HG03378 (cell line): ENCODE results near the gene SHISA9.

Source experiments
- ATAC-seq: cut with Tn5 transposase; IDR thresholded peaks from one replicate; pipeline ENCODE4 v1.9.1; 2021; ENCODE audit warnings: mild to moderate bottlenecking, moderate library complexity; ENCODE audit not compliant: unreplicated experiment

Gene SHISA9

DNA sequence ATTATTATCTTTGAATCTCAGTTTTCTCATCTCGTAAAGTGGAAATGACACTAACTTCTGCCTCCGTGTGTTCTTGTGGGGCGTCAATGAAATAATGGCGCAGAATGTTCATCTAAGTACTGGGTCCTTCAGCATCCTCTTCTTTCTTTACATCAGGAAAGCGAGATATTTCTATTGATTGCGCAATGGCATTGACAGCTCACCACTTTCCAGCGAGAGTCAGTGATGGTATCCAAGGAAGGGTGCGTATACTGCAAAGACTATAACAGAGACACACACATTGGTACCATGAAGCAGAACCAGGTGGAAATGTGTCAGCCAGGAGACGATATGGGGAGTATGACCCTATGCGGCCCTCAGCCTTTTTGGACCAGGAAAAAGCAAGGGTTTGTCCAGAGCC, 162.1 kb downstream of the SHISA9 start:
- ATAC-seq = no peak

DNA sequence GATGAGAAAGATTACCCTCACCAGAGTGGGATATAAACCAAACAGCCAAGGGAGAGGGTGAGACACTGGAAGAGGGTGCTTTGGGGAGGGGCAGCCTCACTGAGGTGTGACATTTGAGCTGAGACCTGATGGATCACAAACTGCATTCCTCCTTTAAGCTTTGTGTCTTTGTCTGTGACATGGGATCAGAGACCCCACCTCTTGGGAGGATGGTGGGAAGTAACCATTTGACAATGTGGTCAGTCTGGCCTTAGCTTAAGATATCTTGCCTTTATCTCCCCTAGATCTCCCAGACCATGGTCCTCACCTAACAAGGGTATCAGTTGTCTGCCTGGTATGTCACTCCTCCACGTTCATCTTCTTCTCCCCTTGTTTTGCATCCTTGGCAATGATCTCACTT, 163.4 kb downstream of the SHISA9 start:
- ATAC-seq = no peak

DNA sequence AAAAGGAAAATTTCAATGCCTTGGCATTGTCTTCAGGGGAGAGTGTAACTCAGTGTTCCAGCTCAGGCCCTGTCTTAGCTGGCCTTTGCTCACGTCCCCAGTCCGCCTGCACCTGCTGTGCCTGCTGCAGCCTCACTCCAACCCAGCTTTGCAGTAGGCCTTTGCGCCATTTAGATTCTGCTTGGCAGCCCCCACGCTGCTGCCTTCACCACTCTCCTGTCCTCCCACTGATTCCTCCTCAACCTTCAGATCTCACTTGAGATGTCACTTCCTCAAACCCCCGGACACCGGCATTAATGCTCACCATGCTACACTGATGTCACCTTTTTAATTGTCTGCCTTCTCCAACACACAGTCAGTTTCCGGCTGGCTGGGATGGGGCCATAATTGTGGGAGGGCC, 166.2 kb downstream of the SHISA9 start:
- no peak for ATAC-seq

DNA sequence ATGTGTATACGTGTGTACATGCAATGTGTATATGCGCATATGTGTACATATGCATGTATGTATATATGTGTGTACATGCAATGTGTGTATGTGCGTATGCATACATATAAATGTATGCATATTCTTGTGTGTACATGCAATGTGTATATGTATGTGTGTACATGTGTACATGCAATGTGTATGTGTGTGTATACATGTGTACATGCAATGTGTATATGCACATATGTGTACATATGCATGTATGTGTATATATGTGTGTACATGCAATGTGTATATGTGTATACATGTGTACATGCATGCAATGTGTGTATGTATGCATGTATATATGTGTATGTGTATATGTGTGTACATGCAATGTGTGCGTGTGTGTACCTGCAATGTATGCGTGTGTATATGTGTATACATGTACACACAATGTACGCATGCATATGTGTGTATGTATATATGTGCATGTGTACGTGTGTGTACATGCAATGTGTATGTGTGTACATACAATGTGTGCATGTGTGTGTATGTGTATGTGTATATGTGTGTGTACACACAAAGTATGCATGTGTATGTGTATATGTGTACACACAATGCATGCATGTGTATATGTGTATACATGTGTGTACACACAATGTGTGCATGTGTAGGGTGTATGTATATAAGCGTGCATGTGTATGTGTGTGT, 167.7 kb downstream of the SHISA9 start:
- ATAC-seq = no peak

DNA sequence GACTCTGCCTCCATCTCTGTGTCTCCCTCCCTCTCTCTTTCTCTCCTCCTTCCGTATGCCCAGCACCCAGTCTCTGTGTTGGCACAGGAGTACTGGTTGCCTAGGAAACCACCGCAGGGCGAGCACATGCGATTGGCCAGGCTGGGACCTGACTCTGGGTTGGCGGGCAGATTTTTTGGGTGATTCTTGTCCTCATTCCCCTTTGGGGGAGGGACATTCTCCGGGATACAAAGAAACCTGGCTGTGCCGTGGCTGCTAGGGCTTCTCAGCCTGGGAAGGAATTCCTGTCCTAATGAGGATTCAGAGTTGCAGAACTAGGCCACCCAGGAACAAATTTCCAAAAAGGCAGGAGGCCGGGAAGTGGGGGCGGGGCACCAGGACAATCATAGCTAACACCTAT, 168.9 kb downstream of the SHISA9 start:
- no peak for ATAC-seq

DNA sequence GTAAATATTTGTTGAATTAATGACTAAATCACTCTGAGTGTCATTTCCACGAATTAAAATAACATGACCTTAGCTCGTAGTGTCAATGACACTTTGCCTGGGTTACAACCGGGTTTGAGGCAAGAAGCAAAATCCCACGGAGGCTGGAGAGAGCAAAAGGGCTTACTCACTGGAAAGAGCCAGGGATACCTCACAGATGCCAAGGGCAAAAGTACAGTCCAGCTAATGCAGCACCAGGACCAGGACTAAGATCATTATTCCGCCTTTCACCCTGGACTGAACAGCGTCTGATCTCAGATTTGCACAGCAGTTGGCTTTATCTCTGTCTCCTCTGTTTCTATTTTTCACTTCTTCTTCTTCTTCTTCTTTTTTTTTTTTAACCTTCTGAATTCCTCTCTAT, 175.5 kb downstream of the SHISA9 start:
- no peak for ATAC-seq

DNA sequence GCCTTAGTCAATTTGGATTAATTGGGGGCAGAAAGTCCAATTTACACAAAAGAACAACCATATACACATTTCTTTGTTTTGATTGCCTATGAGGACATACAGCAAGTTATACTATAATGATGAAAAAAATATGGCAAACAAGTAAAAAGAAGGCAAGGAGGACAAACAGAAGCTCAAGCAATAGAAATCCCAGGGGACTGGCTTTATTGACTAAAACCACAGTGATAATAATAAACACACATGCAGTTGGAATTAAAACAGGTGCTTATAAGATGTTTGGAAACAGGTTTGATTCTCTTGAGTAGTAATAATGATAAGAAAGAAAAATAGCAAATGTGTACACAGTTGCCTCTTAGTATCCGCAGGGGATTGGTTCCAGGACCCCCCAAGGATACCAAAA, 176.4 kb downstream of the SHISA9 start:
- no peak for ATAC-seq

DNA sequence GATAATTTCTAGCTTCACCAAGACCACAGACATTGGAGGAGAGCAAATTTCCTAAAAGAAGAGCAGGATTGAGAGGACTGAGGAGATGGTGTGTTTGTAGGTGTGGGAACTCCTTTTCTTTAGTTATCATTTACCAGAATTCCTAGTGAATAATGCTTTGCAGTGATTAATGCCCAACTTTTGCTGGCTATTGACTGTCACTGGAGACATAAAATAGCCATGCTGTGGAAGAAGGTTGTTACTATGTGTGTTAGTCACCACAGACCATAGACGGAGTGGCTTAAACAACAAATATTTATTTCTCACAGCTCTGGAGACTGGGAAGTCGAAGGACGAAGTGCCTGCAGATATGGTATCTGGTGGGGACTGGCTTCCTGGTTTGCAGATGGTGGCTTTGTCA, 179.1 kb downstream of the SHISA9 start:
- no peak for ATAC-seq

DNA sequence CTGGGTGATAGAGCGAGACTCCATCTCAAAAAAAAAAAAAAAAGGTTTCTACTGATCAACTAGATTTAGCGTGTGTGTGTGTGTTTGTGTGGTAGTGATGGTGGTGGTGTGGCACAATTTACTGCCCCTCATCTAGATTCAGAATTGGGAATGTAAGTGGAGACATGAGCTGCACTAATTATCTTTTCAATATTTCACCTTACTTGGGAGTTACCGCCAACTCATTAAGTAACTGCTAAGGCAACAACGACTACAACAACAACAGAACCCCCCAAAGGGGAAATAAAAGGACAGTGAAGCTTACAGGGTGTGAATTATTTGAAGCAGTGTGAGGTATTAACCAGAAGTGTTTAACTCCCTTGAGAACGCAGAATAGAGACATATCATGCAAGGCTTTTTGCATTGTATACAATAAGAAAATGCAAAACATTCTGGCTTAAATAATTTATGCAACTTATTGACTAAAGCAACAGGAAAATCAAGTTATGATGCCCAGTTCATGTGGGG, 180.5 kb downstream of the SHISA9 start:
- ATAC-seq = no peak

DNA sequence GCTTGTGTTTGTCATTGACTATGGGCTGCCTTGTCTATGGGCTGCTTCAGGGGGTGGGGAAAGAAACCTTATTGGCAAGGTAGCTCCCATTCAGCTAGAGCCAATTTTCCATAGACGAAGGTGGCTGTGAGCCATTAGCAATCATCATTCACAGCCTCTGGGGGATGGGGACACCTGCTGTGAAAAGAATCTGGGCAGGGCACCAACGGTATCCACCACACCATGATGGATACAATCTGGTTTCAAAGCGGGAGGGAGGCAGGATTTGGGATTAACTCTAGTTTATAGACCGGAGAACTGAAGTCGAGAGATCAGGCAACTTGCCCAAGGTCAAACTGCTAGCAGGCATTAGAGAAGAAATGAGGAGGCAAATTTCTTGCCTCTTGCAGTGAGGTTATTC, 182.3 kb downstream of the SHISA9 start:
- ATAC-seq = no peak

DNA sequence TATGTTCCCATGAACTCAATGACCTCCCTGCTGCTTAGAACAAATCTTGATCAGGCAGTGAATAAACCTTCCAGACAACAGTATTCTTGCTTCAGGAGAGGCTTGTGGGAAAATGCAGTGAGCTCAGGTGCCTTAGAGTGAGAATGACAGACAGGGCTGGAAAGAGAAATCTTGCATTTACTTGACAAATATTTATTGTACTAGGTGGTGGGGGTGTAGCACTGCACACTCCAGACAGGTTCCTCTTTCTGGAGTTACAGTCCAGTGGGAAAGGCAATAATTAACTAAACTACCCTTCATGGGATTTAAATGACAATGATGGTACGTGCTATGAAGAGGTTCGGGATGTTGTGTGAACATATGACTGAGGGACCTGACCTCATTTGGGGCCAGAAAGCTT, 182.9 kb downstream of the SHISA9 start:
- no peak for ATAC-seq

DNA sequence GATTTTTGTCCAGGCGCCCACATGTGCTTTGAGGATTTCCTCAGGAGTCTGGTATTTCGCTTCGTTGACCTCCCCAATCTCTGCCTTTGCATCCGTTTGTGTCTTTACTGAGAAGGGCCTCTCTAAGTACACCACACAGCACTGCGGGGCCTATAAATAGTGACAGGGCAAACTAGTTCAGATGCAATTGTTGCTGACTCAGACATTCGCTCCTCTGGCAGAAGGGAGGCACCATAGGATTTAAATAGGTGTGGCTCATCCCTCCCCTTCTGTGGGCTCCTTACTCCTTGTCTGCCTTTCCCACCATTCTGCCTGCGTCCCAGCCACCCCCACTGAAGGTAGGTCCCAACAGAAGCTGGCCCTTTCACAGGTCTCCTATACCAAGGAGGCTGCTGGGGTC, 192.3 kb downstream of the SHISA9 start:
- ATAC-seq = no peak

DNA sequence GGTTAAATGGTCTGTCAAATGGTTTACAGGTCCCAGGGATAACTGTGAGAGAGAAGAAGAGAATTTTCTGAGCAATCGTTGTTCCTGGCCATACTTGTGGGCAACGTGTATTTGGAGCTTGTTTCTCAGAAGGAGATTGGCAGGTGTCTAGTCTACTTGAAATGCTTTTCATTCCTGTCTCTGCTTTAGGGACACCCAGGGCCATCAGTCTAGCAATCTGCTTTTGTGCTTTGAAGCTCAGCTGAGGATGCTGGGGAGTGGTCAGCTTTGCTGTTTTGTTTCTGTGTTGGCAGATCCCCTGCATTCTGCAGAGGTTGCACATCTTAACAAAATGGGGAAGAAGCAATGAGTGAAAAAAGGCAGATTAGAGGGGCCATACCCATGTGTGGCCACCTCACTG, 193.7 kb downstream of the SHISA9 start:
- no peak for ATAC-seq

DNA sequence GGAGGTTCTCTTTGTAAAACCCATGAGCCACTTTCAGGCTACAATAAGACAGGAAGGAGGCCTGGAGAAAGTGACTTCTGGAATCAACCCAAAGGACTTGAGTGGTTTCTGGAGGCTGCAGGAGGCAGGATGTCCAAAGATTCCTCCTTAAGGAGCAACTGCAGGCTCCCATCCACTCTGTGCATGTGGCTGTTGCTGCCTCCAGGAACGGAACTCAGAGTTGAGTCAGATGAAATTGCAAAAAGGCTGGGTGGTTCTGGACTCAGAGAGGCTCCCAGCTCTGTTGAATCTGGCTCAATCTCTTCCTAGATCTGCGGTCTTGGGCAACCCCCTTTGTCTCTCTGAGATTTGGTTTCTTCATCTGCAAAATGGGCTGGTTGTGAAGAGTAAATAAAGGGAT, 197.1 kb downstream of the SHISA9 start:
- no peak for ATAC-seq

DNA sequence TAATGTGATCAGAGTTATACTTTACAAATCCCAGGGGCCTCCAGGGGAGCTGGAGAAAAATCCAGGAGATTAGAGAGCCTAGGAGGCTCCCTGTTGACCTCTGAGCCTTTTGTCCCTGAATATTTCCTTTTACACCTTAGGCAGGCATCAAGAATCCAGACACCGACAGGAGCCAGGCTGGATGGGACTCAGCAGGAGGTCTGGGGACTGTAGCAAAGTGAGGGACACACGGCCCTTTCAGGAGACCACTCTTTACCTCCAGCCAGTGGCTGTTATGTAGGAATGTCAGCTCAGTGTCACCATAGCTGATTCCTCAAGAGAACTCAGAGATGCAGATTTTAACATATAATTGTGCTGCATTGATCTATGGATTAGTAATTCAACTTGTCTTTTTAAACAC, 198.4 kb downstream of the SHISA9 start:
- ATAC-seq = no peak

DNA sequence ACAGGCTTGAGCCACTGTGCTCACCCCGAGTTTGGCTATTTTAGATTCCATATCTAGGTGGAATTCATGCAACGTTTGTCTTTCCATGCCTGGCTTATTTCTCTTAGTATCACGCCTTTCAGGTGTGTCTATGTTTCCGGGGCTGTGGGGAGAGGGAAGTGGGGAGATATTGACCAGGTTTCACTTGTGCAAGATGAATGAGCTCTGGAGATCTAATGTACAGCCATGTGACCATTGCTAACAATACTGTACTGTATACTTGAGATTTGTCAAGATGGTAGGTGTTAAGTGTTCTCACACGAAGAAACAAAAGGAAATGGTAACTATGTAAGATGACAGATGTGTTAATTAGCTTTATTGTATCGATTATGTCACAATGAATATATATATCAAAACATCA, 199.6 kb downstream of the SHISA9 start:
- ATAC-seq = no peak

DNA sequence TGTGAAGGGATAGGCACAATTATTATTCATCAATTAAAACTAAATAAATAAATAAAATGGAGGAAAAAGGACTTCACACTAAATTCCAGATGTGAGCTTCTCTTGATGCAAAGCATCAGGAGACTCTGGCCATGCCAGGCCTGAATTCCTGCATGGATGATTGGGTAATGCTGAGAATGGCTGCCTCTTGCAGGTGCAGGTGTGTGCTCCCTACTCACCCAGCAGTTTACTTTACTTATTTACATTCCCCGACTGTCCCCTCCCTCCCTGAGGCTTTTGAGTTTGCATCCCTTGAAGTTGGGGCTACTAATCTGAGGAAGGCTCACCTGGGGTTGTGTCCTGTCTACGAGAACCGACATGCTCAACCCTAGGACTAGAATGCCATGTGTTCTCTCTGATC, 200.4 kb downstream of the SHISA9 start:
- no peak for ATAC-seq

DNA sequence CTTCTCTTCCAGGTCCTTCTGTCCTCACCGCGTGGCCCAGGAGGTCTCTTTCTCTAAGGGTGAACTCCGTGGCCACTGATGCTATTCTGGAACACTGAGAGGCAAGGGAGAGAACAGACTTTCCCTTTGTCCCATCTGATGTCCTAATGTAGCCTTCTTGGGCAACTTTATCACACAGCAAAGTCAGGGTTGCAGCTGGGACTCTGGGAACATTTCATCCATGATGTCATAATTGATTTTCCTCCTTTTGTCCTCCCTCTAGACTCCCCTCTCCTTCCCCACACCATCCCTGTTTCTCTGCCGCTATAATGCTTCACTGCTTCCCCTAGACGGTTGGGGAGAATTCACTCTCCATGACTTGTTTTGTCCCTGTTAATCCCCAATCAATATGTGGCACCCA, 201.0 kb downstream of the SHISA9 start:
- ATAC-seq = no peak

DNA sequence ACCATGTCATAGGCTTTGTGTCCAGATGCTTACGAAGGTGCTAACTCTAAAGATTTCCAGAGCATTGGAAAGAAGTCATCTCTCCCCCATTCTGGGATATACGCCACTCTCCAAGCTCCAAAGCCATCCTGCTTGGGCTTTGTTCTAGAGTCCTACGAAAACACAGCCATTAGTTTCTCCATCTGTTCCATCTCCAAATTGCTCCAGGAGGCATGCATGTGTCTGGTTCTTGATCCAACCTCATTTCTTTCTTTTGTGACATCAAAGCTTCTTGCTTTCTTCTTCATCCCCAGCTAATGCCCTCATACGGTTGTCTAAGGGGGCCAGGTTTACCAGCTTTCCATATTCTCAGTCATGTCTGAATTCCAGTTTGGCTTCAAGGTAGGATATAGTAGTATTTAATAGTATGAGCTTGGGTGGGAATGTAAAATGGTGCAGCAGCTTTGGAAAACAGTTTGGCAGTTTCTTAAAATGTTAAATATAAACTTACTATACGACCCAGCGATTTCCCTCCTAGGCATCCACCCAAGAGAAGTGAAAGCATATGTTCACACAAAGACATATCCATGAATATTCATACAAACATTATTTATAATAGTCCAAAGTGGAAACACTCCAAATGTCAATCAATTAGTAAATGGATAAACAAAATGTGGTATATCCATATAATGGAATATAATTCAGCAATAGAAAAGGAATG, 202.6 kb downstream of the SHISA9 start:
- no peak for ATAC-seq

DNA sequence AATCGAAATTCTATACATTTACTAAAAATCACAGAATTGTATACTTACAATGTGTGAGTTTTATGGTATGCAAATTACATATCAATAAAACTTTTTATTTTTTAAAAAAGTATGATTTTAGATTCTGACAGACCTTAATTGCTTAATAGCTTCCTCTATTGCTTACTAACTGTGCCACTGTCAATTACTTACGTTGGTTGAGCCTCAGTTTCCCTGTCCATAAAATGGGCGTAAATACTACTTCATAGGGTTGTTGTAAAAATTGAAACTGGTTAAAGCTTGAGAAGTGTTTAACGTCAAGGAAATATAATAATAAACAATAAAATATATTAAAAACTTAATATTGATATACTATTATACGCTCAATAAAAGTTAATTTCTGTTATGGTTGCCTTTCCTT, 203.4 kb downstream of the SHISA9 start:
- ATAC-seq = no peak

DNA sequence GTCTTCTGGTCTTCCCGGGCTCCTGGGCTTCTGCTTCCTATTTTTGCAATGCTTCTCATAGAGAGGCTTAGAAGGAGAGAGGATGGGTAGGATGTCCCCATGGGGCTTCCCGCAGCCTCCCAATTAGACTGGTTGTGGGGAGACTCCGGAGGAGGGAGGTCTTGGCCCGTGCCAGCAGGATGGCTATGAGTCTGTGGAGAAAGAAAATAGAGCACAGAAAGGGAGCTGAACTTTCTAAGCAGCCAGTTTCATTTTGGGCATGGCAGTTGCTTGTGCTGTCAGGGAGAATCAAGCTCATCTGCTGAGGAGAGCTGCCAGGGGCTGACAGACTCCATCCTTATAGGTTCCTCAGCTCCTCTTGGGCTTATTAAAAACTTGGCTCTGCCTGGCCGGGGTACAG, 204.0 kb downstream of the SHISA9 start:
- ATAC-seq = no peak

DNA sequence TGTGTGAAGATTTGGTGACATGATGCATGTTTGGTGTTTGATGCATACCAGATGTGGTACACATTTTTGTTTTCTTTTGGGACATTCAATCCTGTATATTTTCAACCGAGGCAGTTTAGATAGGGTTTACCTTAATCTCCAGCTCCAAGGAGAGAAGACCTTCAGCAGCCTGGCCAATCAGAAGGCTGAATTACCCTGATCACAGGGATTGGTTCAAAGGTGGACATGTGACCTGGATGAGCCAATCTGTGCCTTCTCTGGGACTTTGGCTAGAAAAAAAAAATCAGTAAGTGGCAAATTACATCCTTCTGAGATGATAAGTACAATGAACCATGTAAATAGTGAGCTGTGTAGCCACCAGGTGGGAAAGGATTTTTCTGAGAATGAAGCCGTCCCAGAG, 205.1 kb downstream of the SHISA9 start:
- no peak for ATAC-seq

DNA sequence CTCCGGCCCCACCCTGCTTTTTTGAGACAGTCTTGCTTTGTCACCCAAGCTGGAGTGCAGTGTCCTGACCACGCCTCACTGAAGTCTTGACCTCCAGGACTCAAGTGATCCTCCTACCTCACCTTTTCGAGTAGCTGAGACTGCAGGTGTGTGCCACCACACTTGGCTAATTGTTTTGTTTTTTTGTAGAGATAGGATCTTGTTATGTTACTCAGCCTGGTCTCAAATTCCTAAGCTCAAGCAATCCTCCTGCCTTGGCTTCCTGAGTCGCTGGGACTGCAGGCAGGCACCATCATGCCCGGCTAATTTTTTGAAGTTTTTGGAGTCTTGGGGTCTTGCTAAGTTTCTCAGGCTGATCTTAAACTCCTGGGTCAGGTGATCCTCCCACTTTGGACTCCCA, 206.7 kb downstream of the SHISA9 start:
- ATAC-seq = no peak
